Measurements from ENCODE around the gene EMX1.

EMX1 gene

DNA sequence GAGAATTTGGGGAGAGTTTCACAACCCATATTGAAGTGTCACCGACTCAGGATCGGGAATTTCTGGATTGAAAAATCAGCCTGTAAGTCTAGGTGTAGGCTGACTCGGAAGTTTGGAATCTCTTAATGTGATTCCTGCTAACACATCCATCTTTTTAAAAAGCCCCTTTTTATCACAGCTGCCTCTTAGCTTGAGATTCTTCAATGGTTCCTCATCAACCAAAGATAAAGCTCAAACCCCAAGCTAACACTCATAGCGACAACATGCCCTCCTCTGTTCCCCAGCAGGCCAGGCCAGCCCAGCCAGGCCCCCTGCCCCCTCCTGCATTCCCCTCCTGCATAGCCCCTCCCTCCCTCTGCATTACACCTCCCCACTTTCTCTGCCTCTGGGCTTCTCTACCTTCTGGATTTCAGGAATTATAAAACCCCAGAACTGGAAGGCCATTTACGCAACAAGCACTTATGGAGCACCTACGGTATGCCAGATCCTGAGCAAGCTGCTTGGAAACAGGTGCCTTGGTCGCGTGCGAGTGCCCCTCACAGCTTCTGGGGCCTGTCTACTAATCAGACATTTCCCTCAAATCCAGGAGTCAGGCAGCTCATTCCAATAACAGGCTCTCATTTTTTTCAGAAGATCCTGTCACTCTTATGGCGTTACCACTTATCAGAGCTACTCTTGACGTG is 63.4 kb downstream of the EMX1 start:
- no peak for DNase-seq (ENCODE audit: low read depth in 2 of 2)

GRCh38 chr2:72981536-72981935 is 64.2 kb downstream of the EMX1 start:
- DNase-seq (ENCODE audit: low read depth in 2 of 2) = no peak

- no peak for DNase-seq (ENCODE audit: low read depth in 2 of 2)
Measured at GRCh38 chr2:72982219-72982618, 64.9 kb downstream of the EMX1 start.

DNA sequence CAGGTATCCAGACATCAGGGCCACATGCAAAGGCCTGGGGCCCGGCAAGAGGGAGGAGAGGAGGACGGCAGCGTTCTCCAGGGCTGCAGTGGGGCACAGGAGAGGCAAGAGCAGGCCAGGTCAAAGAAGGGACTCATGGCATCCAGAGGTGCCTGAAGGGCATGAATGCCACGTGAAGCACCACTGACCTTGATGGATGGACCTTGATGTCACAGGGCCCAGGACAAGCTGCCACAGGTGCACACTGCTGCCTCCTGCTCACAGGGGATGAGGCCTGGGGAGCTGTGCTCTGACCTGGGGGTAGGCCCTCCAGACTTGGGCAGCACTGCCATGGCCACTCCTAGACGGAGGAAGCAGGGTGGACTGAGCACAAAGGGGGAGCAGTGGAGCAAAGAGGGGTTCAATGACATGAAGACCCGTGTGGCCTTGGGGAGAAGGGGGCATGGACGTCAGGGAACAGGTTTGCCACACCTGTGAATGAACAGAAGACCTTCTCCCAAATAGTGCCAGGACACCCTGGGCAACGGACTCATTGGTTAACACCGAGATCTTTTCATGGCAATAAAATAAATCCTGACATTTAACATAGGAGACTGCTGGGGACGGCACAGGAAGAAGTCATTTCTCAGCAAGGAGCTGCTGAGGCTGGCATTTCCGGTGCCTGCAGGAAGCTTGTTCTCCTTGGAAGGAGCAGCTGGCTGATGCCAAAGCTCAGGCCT is 65.6 kb downstream of the EMX1 start:
- no peak for DNase-seq (ENCODE audit: low read depth in 2 of 2)

DNA sequence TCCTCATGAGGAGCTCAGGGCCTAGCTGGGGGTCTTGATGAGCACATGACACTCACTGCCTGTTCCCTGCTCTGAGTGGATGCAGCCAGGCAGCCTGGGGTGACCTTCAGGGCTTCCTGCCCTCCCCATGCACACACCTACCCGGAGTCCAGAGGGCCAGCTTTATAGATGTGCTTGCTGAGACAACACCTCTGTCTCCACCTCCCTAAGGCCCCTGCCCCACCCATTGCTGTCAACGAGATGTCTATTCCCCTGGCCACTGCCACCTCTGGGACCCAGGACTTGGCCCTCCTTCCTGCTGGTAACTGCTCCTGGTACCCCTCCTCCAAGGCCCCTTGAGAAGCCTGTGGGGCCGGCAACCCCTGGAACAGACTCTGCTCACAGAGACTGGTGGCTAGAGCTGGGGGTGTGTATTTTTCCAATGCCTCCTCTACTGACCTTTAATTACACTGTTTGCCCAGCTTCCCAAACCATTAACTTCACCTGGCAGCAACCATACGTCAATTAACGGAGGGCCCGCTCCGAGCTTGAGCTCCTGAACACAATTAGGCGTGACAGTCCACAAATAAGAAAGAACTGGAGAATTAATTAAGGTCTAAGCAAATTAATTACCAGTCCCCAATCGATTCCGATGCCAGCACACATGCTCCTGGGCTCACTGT is 66.3 kb downstream of the EMX1 start:
- DNase-seq (ENCODE audit: low read depth in 2 of 2) = no peak

DNA sequence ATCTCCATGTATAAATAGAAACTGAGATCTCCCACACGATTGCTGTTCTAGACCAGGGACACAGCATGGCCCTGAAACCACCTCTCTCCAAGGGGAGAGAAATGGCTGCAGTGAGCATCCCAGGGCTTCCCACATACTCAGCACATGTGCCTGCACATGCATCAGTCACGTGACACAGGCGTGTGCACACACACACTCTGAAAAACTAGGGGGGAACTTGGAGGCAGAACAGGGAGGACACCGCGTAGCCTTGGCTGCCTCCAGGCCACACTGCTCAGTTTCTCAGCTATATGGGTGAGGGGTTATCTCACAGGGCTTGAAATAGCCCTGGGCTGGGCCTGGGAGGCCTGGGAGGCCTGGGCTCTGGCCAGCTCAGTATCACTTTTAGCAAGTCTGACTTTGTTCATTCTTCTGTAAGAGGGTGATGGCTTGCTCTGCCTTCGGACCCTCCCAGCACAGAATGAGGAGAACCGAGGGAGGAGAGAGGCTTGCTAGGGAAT is 66.9 kb downstream of the EMX1 start:
- DNase-seq (ENCODE audit: low read depth in 2 of 2) = no peak
